GM12878 (cell line): ENCODE measurements around the gene HP1BP3. TPM values are rescaled to one million over a fixed set of nuclear protein-coding genes. Genes with fewer than 3 reads are reported as not detected.

Source experiments
- ATAC-seq: fragments of 200-7000 bp; cut with Tn5 transposase; 3 replicates; pipeline ENCODE4 v1.9.1; 2020; ENCODE audit warnings: mild to moderate bottlenecking, moderate library complexity
- BruUV-seq: library from RNA; stranded (reverse); fragments of 400-500 nt; replicated peaks from 2 replicates; lab custom pipeline; 2021; lab: Mats Ljungman, UMichigan
- CTCF ChIA-PET: fragments of 300-600 bp; sonication (Branson Sonifier 250); formaldehyde crosslinking; extraction: SDS; loops from one replicate; lab custom pipeline; 2021; ENCODE audit warnings: inconsistent platforms; lab: Yijun Ruan, JAX
- POLR2A ChIA-PET: fragments of 350-600 bp; formaldehyde crosslinking; extraction: SDS; loops from one replicate; lab custom pipeline; 2021; ENCODE audit warnings: inconsistent platforms; lab: Charles Lee
- RAD21 ChIA-PET: fragments of 300-600 bp; sonication (Branson Sonifier 250); formaldehyde crosslinking; loops from one replicate; lab custom pipeline; 2023; ENCODE audit warnings: antibody characterized with exemption; ENCODE audit not compliant: unreplicated experiment; lab: Charles Lee
- SMC1A ChIA-PET: fragments of 300-600 bp; sonication (Branson Sonifier 250); formaldehyde crosslinking; loops from one replicate; lab custom pipeline; 2023; ENCODE audit not compliant: unreplicated experiment, uncharacterized antibody; lab: Charles Lee
- DNase-seq: peaks from one replicate; pipeline ENCODE4 v3.0.0-alpha.2; 2011; ENCODE audit warnings: low read depth, low spot score
- FAIRE-seq: peaks from 3 replicates; lab custom pipeline; 2011; peaks lifted over from hg19 to GRCh38; lab: Jason Lieb, UNC
- H2AFZ ChIP-seq: 2 replicates; pipeline ENCODE4 v1.6.0; 2011; ENCODE audit warnings: low read depth, low read length, control low read depth; ENCODE audit not compliant: control insufficient read depth
- H3K27ac ChIP-seq: 2 replicates; pipeline ENCODE4 v1.5.1; 2011; ENCODE audit warnings: control low read depth; ENCODE audit not compliant: control insufficient read depth, insufficient read depth
- H3K27me3 ChIP-seq, 2 experiments: replicated peaks in 1 of 2; 2 replicates each; pipeline versions ENCODE4 v1.6.0 to v1.6.1; 2011; ENCODE audit warnings: low read length in 1 of 2; ENCODE audit not compliant: control insufficient read depth in 2 of 2, insufficient read depth in 2 of 2
- H3K36me3 ChIP-seq, 2 experiments: 2 replicates each; pipeline ENCODE4 v1.5.1; 2011; ENCODE audit warnings: low read length in 1 of 2; ENCODE audit not compliant: control insufficient read depth in 2 of 2, insufficient read depth in 2 of 2
- H3K4me1 ChIP-seq: 2 replicates; pipeline ENCODE4 v1.6.1; 2011; ENCODE audit warnings: mild to moderate bottlenecking, low read length, moderate library complexity, mixed read lengths; ENCODE audit not compliant: control insufficient read depth, insufficient read depth
- H3K4me2 ChIP-seq: 2 replicates; pipeline ENCODE4 v1.6.0; 2011; ENCODE audit warnings: control low read depth; ENCODE audit not compliant: control insufficient read depth, insufficient read depth
- H3K4me3 ChIP-seq: fragments of 200-600 bp; sonication (generic); 2 replicates; pipeline ENCODE4 v1.5.1; 2016
- H3K79me2 ChIP-seq: 2 replicates; pipeline ENCODE4 v1.6.0; 2011; ENCODE audit warnings: low read length; ENCODE audit not compliant: control insufficient read depth, insufficient read depth
- H3K9ac ChIP-seq: 2 replicates; pipeline ENCODE4 v1.8.0; 2011; ENCODE audit warnings: low read length, control low read depth, mixed read lengths; ENCODE audit not compliant: control insufficient read depth, insufficient read depth
- H3K9me3 ChIP-seq: replicated peaks from 3 replicates; pipeline ENCODE4 v1.5.1; 2011; ENCODE audit warnings: mild to moderate bottlenecking, low read length; ENCODE audit not compliant: control insufficient read depth, insufficient read depth
- H4K20me1 ChIP-seq: 2 replicates; pipeline ENCODE4 v1.6.0; 2011; ENCODE audit not compliant: control insufficient read depth, insufficient read depth
- BCL11A ChIP-seq: IDR thresholded peaks from 2 replicates; pipeline ENCODE4 v1.6.1; 2011; ENCODE audit warnings: low read depth, low read length
- HDAC6 ChIP-seq: fragments of 200-600 bp; sonication (generic); IDR thresholded peaks from one replicate; pipeline ENCODE4 v1.8.0; 2017; ENCODE audit warnings: antibody characterized with exemption; ENCODE audit not compliant: unreplicated experiment
- KDM1A ChIP-seq: fragments of 200-600 bp; sonication (generic); IDR thresholded peaks from 2 replicates; pipeline ENCODE4 v1.6.1; 2016; ENCODE audit warnings: borderline replicate concordance
- MYC ChIP-seq: IDR thresholded peaks from 2 replicates; pipeline ENCODE4 v1.6.1; 2011; ENCODE audit warnings: mild to moderate bottlenecking, low read length, moderate library complexity, inconsistent platforms; ENCODE audit not compliant: insufficient read depth, insufficient replicate concordance, insufficient read length, severe bottlenecking
- RELA ChIP-seq: fragments of 450-650 bp; IDR thresholded peaks from 2 replicates; pipeline ENCODE4 v1.8.0; 2014; ENCODE audit warnings: borderline replicate concordance; ENCODE audit not compliant: partially characterized antibody
- SMAD1 ChIP-seq: fragments of 450-650 bp; IDR thresholded peaks from 2 replicates; pipeline ENCODE4 v1.6.1; 2018; ENCODE audit warnings: mild to moderate bottlenecking, low read depth; ENCODE audit not compliant: partially characterized antibody
- SMC3 ChIP-seq: IDR thresholded peaks from 2 replicates; pipeline ENCODE4 v1.6.1; 2011; ENCODE audit warnings: low read length, improper control_type of control experiment, borderline replicate concordance
- STAT1 ChIP-seq: fragments of 450-650 bp; conservative IDR thresholded peaks from 2 replicates; pipeline ENCODE4 v1.6.1; 2014; ENCODE audit warnings: antibody characterized with exemption, mild to moderate bottlenecking
- TCF7 ChIP-seq: IDR thresholded peaks from 2 replicates; pipeline ENCODE4 v1.6.1; 2014; ENCODE audit warnings: antibody characterized with exemption, borderline replicate concordance
- YBX1 ChIP-seq: fragments of 450-650 bp; IDR thresholded peaks from 2 replicates; pipeline ENCODE4 v1.6.1; 2016; ENCODE audit warnings: antibody characterized with exemption
- WGBS: methylation state at CpG from one replicate; pipeline ENCODE4 v1.1.6; 2016; ENCODE audit warnings: low lambda C conversion rate; ENCODE audit not compliant: insufficient replicate concordance, insufficient coverage; ENCODE audit errors: missing lambda C conversion rate; 5-methylcytosine and 5-hydroxymethylcytosine counted together
- in situ Hi-C: fragments of 300-500 bp; cut with MboI; formaldehyde crosslinking; loops from 9 replicates; pipeline ENCODE4 v1.14.3; 2018; ENCODE audit warnings: mixed read lengths
- intact Hi-C: fragments of 100-400 bp; cut with micrococcal nuclease; formaldehyde crosslinking; loops from one replicate; pipeline ENCODE4 v1.14.2; 2022; ENCODE audit not compliant: unreplicated experiment
- polyA plus RNA-seq, 11 experiments: library from polyadenylated mRNA; depleted of rRNA in 4 of 11; unstranded in 6 of 11; stranded (reverse) in 5 of 11; fragments of >200 nt; fragmentation: Nextera tagmentation in 4 of 11; fragmentation: Illumina TruSeq in 1 of 11; extraction: Ambion mirVana in 4 of 11; extraction: Trizol in 1 of 11; gene quantifications; 1 replicate in 1 of 11; 2 replicates in 10 of 11; pipeline versions ENCODE4 v1.2.1 to v1.2.3, GENCODE V29; 2011 to 2016; ENCODE audit warnings: inconsistent platforms in 2 of 11, missing spikeins in 2 of 11, low read depth in 1 of 11
- total RNA-seq, 4 experiments: library from RNA; depleted of rRNA in 3 of 4; stranded (reverse); fragments of >200 nt in 3 of 4; fragmentation: Illumina TruSeq in 1 of 4; extraction: Trizol in 1 of 4; gene quantifications; 2 replicates each; pipeline versions ENCODE4 v1.2.1 to v1.2.3, GENCODE V29; 2013 to 2021
- TF ChIP-seq, protein P1 (sequence below): fragments of 450-650 bp; formaldehyde crosslinking; IDR thresholded peaks from 2 replicates; pipeline ENCODE4 v1.4.0; 2022; ENCODE audit warnings: mild to moderate bottlenecking, moderate library complexity
- TF ChIP-seq, protein P2 (sequence below): fragments of 450-650 bp; formaldehyde crosslinking; IDR thresholded peaks from 2 replicates; pipeline ENCODE4 v1.4.0; 2020; ENCODE audit warnings: mild to moderate bottlenecking, moderate library complexity
- TF ChIP-seq, protein P3 (sequence below), 3 experiments: IDR thresholded peaks in 2 of 3; conservative IDR thresholded peaks in 1 of 3; 2 replicates each; pipeline ENCODE4 v1.5.1; 2011; ENCODE audit warnings: low read depth in 3 of 3, low read length in 3 of 3, mild to moderate bottlenecking in 3 of 3, control low read depth in 2 of 3, moderate library complexity in 2 of 3, inconsistent platforms in 1 of 3, mixed read lengths in 1 of 3; ENCODE audit not compliant: control insufficient read depth in 2 of 3, insufficient read depth in 1 of 3; ENCODE audit errors: extremely low read depth in 1 of 3

The HP1BP3 gene
- total and polyA plus RNA-seq, 10 of the 15 experiments (the other 5 are each of a cell fraction or from before 2014, with no cell fraction given) = 32.6 to 188 (median 133) TPM

DNA sequence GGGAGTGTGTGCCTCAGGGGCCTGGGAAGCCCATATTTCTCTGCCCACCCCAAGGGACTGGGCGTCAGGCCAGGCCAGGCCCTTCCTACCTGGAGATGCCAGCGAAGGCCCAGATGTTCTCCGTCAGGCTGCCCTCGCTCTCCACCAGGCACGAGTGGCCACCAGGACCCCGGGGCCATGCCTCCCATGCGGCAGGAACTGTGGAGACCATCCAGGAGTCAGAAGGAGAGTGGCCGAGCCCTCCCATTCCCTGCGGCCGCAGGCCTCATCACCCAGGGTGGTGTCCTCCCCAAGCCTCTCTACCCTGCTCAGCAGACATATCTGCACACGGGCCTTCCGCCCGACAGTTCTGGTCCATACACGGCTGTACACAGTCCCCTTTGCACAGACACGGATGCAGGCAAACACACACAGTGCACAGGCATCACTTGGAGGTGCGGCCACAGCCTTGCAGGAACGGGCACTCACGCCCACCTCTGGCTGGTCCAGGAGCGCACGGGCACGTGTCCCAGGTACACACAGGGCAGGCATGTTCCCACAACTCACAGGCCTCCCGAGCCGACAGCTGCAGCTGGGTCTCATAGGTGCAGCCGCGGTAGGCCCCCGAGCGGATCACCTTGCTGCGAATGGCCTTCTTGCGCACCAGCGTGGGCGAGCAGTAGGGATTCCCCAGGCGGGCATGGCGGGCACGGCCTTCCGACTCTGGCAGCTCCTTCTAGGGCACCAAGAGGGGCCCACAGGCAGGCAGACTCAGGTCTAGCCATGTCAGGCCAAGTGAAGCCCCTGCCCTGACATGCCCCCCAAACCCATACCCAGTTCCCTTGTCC, 63.4 kb downstream of the HP1BP3 start (continued):
- TF ChIP-seq YBX1 (no peak), STAT1 (no peak), BCL11A (no peak)

DNA sequence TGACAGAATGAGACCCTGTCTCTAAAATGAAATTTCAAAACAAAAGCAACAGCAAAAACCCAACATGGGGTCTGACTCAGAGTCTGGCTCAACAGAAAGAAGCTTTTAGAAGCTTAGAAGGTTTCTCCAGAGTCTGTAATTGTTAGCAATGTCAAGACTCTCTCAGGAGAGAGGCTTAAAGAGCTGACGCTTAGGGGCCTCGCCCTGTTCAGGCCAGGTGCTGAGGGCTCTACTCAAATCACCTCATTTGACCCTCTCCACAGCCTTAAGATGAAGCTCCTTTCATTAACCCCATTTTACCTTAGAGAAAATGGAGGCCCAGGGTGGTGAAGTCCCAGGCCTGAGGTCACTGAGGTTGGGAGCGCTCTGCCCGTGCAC, 64.0 kb downstream of the HP1BP3 start:
- RAD21 ChIA-PET = no interaction called here
- ATAC-seq (no peak), DNase-seq (no peak), FAIRE-seq (no peak)
- no peak overlapping the region for H2AFZ ChIP-seq
- POLR2A ChIA-PET = no interaction called here
- in situ Hi-C loops = no loop called here
- H3K9me3 ChIP-seq = no peaks in the 10 kb centered on the region
- H3K4me3 ChIP-seq = no peak overlapping the region
- H3K36me3 ChIP-seq = no peaks in the 10 kb centered on the region
- no TSS peak for BruUV-seq
- intact Hi-C loops = no loop called here
- H3K27me3 ChIP-seq = peaks cover 0 to 2% of the 10 kb centered on the region in 2 experiments; a peak in 1 of 4 replicates
- CTCF ChIA-PET = no interaction called here
- H3K79me2 ChIP-seq = no peaks in the 10 kb centered on the region
- no peaks in the 10 kb centered on the region for H4K20me1 ChIP-seq
- no peak overlapping the region for H3K9ac ChIP-seq
- WGBS = 66% methylated on average over 4 of the region's 4 CpGs
- H3K27ac ChIP-seq = no peak overlapping the region
- SMC1A ChIA-PET = no interaction called here
- no peaks in the 10 kb centered on the region for H3K4me1 ChIP-seq
- no peak overlapping the region for H3K4me2 ChIP-seq
- TF ChIP-seq HDAC6 = no peak
- TF ChIP-seq, protein P1, sequence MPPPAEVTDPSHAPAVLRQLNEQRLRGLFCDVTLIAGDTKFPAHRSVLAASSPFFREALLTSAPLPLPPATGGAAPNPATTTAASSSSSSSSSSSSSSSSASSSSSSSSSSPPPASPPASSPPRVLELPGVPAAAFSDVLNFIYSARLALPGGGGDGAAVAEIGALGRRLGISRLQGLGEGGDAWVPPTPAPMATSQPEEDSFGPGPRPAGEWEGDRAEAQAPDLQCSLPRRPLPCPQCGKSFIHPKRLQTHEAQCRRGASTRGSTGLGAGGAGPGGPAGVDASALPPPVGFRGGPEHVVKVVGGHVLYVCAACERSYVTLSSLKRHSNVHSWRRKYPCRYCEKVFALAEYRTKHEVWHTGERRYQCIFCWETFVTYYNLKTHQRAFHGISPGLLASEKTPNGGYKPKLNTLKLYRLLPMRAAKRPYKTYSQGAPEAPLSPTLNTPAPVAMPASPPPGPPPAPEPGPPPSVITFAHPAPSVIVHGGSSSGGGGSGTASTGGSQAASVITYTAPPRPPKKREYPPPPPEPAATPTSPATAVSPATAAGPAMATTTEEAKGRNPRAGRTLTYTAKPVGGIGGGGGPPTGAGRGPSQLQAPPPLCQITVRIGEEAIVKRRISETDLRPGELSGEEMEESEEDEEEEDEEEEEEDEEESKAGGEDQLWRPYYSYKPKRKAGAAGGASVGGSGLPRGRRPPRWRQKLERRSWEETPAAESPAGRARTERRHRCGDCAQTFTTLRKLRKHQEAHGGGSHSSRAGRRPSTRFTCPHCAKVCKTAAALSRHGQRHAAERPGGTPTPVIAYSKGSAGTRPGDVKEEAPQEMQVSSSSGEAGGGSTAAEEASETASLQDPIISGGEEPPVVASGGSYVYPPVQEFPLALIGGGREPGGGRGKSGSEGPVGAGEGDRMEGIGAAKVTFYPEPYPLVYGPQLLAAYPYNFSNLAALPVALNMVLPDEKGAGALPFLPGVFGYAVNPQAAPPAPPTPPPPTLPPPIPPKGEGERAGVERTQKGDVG (CRISPR knock-in tag) = no peak
- no peak for TF ChIP-seq KDM1A
- TF ChIP-seq SMAD1 = no peak
- TF ChIP-seq SMC3 = no peak
- TF ChIP-seq RELA = no peak
- TF ChIP-seq, protein P2, sequence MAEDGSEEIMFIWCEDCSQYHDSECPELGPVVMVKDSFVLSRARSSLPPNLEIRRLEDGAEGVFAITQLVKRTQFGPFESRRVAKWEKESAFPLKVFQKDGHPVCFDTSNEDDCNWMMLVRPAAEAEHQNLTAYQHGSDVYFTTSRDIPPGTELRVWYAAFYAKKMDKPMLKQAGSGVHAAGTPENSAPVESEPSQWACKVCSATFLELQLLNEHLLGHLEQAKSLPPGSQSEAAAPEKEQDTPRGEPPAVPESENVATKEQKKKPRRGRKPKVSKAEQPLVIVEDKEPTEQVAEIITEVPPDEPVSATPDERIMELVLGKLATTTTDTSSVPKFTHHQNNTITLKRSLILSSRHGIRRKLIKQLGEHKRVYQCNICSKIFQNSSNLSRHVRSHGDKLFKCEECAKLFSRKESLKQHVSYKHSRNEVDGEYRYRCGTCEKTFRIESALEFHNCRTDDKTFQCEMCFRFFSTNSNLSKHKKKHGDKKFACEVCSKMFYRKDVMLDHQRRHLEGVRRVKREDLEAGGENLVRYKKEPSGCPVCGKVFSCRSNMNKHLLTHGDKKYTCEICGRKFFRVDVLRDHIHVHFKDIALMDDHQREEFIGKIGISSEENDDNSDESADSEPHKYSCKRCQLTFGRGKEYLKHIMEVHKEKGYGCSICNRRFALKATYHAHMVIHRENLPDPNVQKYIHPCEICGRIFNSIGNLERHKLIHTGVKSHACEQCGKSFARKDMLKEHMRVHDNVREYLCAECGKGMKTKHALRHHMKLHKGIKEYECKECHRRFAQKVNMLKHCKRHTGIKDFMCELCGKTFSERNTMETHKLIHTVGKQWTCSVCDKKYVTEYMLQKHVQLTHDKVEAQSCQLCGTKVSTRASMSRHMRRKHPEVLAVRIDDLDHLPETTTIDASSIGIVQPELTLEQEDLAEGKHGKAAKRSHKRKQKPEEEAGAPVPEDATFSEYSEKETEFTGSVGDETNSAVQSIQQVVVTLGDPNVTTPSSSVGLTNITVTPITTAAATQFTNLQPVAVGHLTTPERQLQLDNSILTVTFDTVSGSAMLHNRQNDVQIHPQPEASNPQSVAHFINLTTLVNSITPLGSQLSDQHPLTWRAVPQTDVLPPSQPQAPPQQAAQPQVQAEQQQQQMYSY = no peak
- no peak for TF ChIP-seq TCF7
- TF ChIP-seq, protein P3, sequence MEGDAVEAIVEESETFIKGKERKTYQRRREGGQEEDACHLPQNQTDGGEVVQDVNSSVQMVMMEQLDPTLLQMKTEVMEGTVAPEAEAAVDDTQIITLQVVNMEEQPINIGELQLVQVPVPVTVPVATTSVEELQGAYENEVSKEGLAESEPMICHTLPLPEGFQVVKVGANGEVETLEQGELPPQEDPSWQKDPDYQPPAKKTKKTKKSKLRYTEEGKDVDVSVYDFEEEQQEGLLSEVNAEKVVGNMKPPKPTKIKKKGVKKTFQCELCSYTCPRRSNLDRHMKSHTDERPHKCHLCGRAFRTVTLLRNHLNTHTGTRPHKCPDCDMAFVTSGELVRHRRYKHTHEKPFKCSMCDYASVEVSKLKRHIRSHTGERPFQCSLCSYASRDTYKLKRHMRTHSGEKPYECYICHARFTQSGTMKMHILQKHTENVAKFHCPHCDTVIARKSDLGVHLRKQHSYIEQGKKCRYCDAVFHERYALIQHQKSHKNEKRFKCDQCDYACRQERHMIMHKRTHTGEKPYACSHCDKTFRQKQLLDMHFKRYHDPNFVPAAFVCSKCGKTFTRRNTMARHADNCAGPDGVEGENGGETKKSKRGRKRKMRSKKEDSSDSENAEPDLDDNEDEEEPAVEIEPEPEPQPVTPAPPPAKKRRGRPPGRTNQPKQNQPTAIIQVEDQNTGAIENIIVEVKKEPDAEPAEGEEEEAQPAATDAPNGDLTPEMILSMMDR (IDR thresholded peaks at IDR 0.05 in 2 of 3, conservative IDR thresholded peaks at IDR 0.05 in 1 of 3; ENCODE audit: control insufficient read depth in 2 of 3, extremely low read depth in 1 of 3, insufficient read depth in 1 of 3, low read depth in 3 of 3, low read length in 3 of 3) = no peak
- TF ChIP-seq MYC = no peak
